Chondrocyte (in vitro differentiated cells): ENCODE measurements around the gene ANTXR1. TPM values are rescaled to one million over a fixed set of nuclear protein-coding genes. Genes with fewer than 3 reads are reported as not detected.
A peak's percentile ranks its signal among the peaks of the same experiment; 100 is the strongest.

ENCODE experiments used
- DNase-seq: peaks from one replicate; pipeline ENCODE4 v3.0.0; 2021; ENCODE audit warnings: mixed read lengths, low spot score
- H3K27ac Mint-ChIP-seq: one replicate; pipeline ENCODE4 v1.8.0; 2021; ENCODE audit warnings: mild to moderate bottlenecking, moderate library complexity, mixed read lengths; ENCODE audit not compliant: unreplicated experiment
- H3K27me3 Mint-ChIP-seq: 2 replicates; pipeline ENCODE4 v1.8.0; 2021; ENCODE audit warnings: low read depth, mixed read lengths
- H3K36me3 Mint-ChIP-seq: 2 replicates; pipeline ENCODE4 v1.8.0; 2021; ENCODE audit warnings: low read depth, mixed read lengths
- H3K4me1 Mint-ChIP-seq: 2 replicates; pipeline ENCODE4 v1.8.0; 2021; ENCODE audit warnings: low read depth, mild to moderate bottlenecking, mixed read lengths
- H3K4me3 Mint-ChIP-seq: one replicate; pipeline ENCODE4 v1.8.0; 2021; ENCODE audit warnings: mild to moderate bottlenecking, moderate library complexity, mixed read lengths; ENCODE audit not compliant: unreplicated experiment
- H3K9me3 Mint-ChIP-seq: 2 replicates; pipeline ENCODE4 v1.8.0; 2021; ENCODE audit warnings: low read depth, mixed read lengths
- CTCF ChIP-seq: fragments of 200-600 bp; sonication (generic); IDR thresholded peaks from 2 replicates; pipeline ENCODE4 v1.5.0; 2021; ENCODE audit warnings: antibody characterized with exemption, mild to moderate bottlenecking, moderate library complexity
- microRNA-seq: library from miRNA; unstranded; fragments of <30 nt; microRNA quantifications from one replicate; pipeline ENCODE4 v1.2.0, GENCODE V29; 2020; ENCODE audit warnings: borderline number of aligned reads
- total RNA-seq: library from RNA; stranded (reverse); gene quantifications from 3 replicates; pipeline ENCODE4 v1.2.1, GENCODE V29; 2021

ANTXR1 gene
- total RNA-seq, 1 donor from 2014 or later: 351 TPM

- no peaks in the 10 kb centered on the region for H3K27me3 Mint-ChIP-seq
These were observed 285.3 kb downstream of the ANTXR1 start for GRCh38 chr2:69298261-69298660.

GRCh38 chr2:69298862-69299261 lies 285.9 kb downstream of the ANTXR1 start:
- peaks cover 19% of the 10 kb centered on the region for H3K4me1 Mint-ChIP-seq
- DNase-seq: no peak
- H3K27ac Mint-ChIP-seq: no peak overlapping the region
- TF ChIP-seq CTCF: no peak
- no peak overlapping the region for H3K4me3 Mint-ChIP-seq
- no peaks in the 10 kb centered on the region for H3K36me3 Mint-ChIP-seq
- H3K27me3 Mint-ChIP-seq: no peaks in the 10 kb centered on the region
- H3K9me3 Mint-ChIP-seq: peaks cover 1% of the 10 kb centered on the region

More at GRCh38 chr2:69298261-69298660, 285.3 kb downstream of the ANTXR1 start:
- H3K36me3 Mint-ChIP-seq: no peaks in the 10 kb centered on the region
- TF ChIP-seq CTCF: no peak
- H3K27ac Mint-ChIP-seq: no peak overlapping the region
- no peaks in the 10 kb centered on the region for H3K9me3 Mint-ChIP-seq
- H3K4me3 Mint-ChIP-seq: no peak overlapping the region
- H3K4me1 Mint-ChIP-seq: peaks cover 19% of the 10 kb centered on the region
- no peak for DNase-seq

Small RNAs within 50 kb of the gene (microRNA-seq; reads per million reads assigned to microRNA genes)
- gene MIR3126: 9.4 reads per million, percentile 21 among the genes with 10 or more reads in this experiment

Other genes with a start within 250 kb of the ANTXR1 start
- not detected in 3 replicates for gene BMP10, start 141.8 kb upstream of the ANTXR1 start, total RNA-seq
- gene GKN2, start 60.3 kb upstream of the ANTXR1 start, total RNA-seq: not detected in 3 replicates
- 0.37 TPM in 1 of 3 replicates, not detected in the others for gene GKN1, start 38.5 kb upstream of the ANTXR1 start, total RNA-seq